HG02970 (cell line): ENCODE measurements around the gene FGGY.
"Not testable (repeated sequence)": the region's sequence is repeated elsewhere in the genome, so short reads cannot be mapped to it uniquely, and the experiment has no call there.

ENCODE experiments used
- ATAC-seq: cut with Tn5 transposase; IDR thresholded peaks from one replicate; pipeline ENCODE4 v1.9.1; 2021; ENCODE audit warnings: mild to moderate bottlenecking, moderate library complexity, moderate number of reproducible peaks; ENCODE audit not compliant: unreplicated experiment, low FRiP score

FGGY gene

GRCh38 chr1:59282951-59283350, 13.9 kb upstream of the FGGY start:
- ATAC-seq: no peak

DNA sequence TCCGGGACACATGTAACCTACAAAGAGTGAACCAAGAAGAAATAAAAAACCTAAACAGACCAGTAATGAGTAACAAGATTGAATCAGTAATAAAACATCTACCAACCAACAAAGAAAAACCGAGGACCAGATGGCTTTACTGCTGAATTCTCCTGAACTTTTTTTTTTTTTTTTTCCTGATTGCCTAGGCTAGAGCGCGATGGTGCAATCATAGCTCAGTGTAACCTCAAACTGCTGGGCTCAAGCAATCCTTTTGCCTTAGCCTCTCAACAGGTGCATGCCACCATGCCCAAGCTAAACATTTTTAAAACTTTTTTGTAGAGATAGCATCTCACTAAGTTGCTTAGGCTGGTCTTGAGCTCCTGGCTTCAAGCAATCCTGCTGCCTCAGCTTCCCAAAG, 11.2 kb upstream of the FGGY start:
- no peak for ATAC-seq

- ATAC-seq: no peak
These were observed 8.8 kb upstream of the FGGY start for GRCh38 chr1:59288046-59288445.

DNA sequence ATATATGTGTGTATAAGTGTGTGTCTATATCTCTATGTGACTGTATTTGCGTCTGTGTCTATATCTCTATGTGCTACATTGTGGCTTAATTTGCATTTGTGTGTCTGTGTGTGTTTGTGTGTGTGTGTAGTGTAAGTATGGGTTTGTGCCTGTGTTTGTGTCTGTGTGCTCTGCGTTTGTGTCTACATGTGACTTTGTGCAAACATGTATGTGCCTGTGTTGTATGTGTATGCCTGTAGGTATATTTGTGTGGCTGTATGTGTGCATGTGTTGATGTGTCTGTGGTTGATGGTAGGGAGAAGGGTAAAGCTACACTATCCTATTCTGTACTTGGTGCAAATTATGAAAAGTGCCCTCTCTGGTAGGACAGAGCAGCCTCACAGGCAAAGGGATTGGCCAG, 7.3 kb upstream of the FGGY start:
- ATAC-seq: no peak

- ATAC-seq: no peak
These were observed 6.5 kb upstream of the FGGY start for GRCh38 chr1:59290193-59290949.

- no peak for ATAC-seq
These were observed 5.3 kb upstream of the FGGY start for GRCh38 chr1:59291561-59291960.

DNA sequence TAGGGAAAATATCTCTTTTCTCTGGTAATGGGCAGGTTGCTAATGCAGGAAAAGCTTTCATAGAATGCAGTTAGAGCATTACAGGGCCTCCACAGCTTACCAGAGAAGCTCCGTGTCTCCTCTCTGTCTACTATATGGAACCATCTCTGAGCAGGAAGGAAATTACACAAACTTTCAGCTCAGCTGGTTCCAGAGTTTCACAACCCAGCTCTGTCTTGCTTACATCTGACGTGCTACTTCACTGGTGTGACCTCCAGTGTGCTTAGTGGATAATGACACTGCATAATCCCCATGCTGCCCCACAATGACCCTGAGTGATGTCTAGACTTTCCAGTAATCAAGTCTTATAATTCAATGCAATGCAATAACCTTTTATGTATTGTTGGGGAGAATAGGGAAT, 4.3 kb upstream of the FGGY start:
- ATAC-seq: no peak

GRCh38 chr1:59293206-59293605, 3.7 kb upstream of the FGGY start:
- no peak for ATAC-seq

- ATAC-seq: no peak
These were observed 3.0 kb upstream of the FGGY start for GRCh38 chr1:59293849-59294248.

- no peak for ATAC-seq
These were observed 2.5 kb upstream of the FGGY start for GRCh38 chr1:59294423-59294822.

DNA sequence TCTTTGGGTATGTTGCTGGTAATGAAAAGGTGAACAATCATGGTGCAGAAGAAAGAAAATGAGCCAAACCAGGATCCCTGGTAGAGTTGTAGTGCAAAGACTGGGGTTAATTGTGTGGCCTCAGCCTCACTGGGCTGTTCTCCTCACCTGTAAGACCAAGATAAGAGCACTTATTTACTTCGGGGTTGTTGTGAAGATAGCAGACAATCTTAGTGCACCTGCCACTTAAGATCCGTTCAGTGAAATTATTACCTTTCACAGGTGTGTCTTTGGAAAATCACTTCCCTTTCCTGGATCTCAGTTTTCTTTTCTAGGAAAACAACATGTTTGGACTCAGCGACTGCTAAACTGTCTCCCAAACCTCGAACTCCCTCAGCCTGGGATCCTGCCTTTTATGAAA, 1.3 kb upstream of the FGGY start:
- ATAC-seq: no peak

- ATAC-seq: no peak
These were observed 1.2 kb downstream of the FGGY start for GRCh38 chr1:59298026-59298583.

DNA sequence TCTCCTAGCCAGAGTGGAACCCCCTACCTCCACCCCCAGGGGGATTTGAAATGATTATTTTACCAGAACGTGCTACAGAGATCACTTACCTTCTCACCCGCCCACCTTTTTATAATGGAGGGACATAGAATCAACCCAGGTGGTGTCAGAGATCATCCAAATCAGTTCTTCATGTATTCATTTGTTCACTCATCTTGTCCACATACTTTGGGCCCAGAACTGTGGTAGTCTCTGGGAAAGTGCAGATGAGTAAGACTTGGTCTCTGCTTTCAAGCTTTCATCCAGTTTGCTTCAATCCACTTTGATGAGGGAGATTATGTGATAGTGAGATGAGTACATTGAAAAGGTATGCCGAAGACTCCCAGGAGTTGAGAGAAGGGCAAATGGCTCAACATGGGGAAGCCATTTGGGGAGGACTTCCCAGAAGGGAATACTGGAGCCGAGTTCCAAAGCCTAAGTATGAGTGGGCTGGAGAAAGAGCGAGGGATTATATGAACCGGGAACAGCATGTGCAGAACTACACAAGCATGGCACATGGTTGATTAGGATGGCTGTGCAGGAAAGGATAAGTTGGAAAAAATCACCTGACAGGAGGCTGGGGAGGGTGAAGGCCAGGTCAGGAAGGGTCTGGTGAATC, 1.9 kb downstream of the FGGY start:
- no peak for ATAC-seq

- ATAC-seq: not testable (repeated sequence)
These were observed 2.8 kb downstream of the FGGY start for GRCh38 chr1:59299670-59300069.

- no peak for ATAC-seq
These were observed 5.4 kb downstream of the FGGY start for GRCh38 chr1:59302297-59302696.

- no peak for ATAC-seq
These were observed 6.0 kb downstream of the FGGY start for GRCh38 chr1:59302871-59303270.

DNA sequence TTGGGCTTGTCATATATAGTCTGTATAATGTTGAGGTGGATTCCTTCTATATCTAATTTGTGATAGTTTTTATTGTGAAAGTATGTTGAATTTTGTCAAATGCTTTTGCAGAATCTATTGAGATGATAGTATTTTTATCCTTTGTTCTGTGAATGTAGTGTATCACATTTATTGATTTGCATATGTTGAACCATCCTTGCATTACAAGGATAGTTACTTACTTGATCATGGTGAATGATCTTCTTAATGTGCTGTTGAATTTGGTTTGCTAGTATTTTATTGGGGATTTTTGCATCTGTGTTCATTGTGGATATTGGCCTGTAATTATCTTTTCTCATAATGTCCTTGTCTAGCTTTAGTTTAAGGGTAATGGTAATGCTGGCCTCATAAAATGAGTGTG, 8.3 kb downstream of the FGGY start:
- ATAC-seq: no peak

GRCh38 chr1:59307591-59307990, 10.7 kb downstream of the FGGY start:
- ATAC-seq: no peak

DNA sequence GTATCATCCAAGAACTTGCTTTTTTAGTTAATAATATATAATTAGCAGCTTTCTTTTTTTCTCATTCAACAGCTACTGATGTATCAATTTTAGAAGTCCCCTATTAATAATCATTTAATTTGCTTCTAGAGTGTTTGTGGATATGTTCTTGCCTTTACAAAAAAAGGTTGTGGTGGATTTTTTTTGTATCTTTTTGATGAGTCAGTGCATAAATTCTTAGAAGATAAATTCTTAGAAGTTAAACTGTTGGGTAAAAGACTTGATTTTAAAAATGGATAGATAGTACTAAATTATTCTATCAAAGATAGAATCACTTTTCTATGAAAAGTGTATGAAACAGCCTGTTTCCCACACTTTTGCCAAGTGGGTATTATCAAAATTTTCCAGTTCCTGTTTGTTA, 11.9 kb downstream of the FGGY start:
- no peak for ATAC-seq

DNA sequence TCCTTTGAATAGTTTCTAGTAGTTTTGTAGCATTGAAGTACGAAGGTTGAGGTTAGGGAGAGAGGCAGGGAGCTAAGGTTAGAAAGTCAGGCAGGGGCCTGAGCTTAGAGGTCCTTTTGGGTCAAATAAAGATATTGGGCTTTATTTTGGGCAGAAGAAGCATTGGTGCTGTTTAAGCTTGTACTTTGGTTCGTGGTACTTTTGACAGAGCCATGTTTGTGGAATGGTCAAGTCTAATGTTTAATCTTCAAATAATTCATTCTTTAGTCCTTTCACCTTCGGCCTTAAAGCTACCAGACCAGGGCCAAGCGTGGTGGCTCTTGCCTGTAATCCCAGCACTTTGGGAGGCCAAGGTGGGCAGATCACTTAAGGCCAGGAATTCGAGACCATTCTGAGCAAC, 12.5 kb downstream of the FGGY start:
- ATAC-seq: no peak

- ATAC-seq: no peak
These were observed 13.1 kb downstream of the FGGY start for GRCh38 chr1:59309795-59310548.
